Femur (tissue), 1 donor: ENCODE data around the gene ONECUT2.

Experiments used
- DNase-seq: peaks from one replicate; pipeline ENCODE4 v3.0.0-alpha.2; 2017

The ONECUT2 gene

DNA sequence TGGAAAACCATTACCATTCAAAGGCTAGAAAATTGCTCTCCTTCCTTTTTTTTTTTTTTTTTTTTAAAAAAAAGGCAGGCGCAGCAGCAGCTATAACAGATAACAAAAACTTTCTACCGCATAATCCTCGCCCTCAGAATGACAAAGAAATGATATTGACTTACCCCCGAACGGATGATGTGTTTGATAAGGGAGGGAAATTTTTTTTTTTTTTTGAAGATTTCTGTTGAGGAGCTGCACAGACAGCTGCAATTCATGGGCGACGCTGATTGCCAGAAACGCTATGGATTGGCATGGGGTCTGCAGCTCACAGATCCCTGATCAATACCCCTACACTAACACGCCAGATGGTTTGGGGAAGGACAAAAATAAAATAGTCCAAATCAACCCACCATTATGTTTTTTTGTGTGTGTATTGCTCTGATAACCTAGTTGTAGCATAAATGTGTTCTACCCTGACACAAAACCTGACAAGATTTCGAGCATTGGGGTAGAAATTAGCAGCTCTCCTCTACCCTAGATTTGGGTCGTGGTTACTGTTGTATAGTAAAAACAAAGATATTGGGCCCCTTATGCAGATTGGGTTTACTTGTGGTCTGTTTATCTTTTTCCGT is 3.6 kb upstream of the ONECUT2 start:
- DNase-seq = no peak

DNA sequence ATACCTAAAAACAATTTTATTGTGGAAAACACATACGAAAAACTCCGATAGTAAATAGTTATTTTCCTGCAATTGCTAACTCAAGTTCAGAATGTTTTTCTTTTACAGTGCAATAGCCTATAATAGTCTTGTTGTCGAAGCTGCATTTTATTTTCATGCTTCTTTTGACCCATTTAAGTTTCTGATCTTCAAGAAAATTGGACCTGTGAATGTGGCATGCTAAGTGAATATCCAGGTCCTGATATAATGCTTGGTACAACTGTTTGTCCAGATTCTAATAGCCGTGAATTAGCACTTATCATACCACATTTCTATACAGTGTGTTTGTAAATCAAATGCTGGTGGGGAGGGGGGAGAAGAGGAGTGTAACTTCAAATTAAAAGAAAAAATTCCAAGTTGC is 3.0 kb upstream of the ONECUT2 start:
- DNase-seq = no peak

DNA sequence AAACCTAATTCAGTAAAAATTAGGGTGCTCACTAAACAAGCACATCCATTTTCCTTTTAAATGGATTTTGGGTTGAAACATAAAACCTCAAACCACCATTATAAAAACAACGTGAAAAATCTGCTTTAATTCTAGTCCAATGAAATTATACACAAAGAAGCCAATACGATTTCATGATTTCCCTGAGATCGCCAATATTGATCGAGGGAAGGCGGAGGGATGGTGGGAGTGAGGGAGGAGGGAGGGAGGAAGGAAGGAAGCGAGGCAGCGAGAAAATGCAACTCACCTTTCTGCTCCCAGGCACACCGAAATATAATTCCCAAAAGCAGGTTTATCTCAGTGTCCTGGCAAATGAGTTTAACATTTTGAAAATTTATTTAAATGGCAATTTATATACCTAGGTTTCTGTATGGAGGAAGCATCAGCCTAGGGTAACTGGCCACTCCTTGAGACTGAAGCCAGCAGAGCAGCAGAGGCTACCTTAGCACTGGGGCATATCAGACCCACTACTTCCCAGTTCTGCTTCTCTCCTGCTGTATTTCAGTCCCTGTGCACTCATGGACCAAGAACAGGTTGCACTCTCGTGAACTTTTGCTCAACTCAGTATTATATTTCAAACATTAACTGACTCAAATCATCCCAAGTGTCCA is 2.3 kb upstream of the ONECUT2 start:
- no peak for DNase-seq

DNA sequence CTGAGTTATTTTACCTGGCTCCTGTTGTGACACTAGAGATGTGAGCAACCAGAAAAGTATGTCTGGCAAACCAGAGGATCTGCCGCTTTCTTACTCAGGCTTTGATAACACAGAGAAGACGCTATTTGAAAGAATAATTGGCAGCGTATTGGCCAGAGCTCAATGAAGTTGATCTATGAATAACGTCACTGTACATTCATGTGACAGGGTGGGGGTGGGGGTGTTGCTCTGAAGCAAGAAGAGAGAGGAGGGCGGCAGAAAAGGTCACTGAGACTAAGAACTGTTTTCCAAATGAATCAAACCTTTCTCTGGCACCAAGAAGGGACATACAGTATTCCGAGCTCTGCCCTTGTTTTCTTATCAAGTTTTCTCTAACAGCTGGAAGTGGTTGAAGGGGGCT is 1.7 kb upstream of the ONECUT2 start:
- DNase-seq = no peak

DNA sequence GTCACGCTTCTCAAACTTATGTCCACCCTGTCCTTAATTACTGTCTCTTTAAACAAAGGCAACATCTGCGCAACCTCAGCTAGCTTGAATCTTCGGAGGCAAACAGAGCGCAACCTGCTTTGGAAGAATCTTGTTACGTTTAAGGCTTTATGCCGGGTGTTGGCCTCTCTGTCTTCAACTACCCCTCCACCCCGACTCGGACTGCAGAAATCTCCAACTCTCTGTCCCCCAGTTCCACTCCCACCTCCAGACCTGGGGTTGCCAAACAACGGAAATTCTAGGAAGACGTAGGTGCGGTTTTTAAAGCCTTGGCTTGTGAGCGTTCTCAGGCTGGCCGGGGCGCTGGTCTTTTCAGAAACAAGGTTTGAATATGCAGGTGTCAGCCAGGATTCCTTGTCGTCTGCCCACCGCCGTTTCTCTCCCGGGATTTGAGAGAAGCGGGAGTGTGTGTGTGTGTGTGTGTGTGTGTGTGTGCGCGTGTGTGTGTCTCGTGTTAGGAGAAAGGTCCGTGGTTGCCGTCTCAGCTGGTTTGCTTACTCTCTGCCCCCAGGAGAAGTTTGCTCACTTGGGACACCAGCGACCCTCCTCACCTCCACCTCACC is 1.1 kb upstream of the ONECUT2 start:
- no peak for DNase-seq

DNA sequence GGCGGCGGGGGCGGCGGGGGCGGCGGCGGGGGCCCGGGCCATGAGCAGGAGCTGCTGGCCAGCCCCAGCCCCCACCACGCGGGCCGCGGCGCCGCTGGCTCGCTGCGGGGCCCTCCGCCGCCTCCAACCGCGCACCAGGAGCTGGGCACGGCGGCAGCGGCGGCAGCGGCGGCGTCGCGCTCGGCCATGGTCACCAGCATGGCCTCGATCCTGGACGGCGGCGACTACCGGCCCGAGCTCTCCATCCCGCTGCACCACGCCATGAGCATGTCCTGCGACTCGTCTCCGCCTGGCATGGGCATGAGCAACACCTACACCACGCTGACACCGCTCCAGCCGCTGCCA is 644 bp downstream of the ONECUT2 start:
- DNase-seq = no peak

DNA sequence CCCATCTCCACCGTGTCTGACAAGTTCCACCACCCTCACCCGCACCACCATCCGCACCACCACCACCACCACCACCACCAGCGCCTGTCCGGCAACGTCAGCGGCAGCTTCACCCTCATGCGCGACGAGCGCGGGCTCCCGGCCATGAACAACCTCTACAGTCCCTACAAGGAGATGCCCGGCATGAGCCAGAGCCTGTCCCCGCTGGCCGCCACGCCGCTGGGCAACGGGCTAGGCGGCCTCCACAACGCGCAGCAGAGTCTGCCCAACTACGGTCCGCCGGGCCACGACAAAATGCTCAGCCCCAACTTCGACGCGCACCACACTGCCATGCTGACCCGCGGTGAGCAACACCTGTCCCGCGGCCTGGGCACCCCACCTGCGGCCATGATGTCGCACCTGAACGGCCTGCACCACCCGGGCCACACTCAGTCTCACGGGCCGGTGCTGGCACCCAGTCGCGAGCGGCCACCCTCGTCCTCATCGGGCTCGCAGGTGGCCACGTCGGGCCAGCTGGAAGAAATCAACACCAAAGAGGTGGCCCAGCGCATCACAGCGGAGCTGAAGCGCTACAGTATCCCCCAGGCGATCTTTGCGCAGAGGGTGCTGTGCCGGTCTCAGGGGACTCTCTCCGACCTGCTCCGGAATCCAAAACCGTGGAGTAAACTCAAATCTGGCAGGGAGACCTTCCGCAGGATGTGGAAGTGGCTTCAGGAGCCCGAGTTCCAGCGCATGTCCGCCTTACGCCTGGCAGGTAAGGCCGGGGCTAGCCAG is 1.2 kb downstream of the ONECUT2 start:
- no peak for DNase-seq

DNA sequence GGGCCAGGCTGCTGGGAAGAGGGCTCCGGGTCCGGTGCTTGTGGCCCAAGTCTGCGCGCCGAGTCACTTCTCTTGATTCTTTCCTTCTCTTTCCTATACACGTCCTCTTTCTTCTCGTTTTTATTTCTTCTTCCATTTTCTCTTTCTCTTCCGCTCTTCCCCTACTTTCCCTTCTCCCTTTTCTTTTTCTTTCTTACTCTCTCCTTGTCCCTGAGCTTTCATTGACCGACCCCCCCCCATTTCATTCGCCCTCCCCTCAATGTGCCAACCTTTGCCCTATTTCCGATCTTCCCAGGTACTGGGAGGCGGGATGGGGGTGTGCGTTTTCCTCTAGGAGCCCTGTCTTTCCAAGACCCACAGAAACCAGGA is 1.8 kb downstream of the ONECUT2 start:
- DNase-seq = no peak

DNA sequence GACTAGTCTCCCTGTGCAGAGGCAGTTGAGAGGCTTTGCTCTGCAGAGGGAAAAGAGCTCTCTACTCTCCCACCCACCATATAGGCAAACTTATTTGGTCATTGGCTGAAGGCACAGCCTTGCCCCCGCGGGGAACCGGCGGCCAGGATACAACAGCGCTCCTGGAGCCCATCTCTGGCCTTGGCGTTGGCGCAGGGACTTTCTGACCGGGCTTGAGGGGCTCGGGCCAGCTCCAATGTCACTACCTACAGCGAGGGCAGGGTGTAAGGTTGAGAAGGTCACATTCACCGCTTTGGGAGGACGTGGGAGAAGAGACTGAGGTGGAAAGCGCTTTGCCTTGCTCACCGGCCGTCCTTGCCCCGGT is 2.2 kb downstream of the ONECUT2 start:
- no peak for DNase-seq

DNA sequence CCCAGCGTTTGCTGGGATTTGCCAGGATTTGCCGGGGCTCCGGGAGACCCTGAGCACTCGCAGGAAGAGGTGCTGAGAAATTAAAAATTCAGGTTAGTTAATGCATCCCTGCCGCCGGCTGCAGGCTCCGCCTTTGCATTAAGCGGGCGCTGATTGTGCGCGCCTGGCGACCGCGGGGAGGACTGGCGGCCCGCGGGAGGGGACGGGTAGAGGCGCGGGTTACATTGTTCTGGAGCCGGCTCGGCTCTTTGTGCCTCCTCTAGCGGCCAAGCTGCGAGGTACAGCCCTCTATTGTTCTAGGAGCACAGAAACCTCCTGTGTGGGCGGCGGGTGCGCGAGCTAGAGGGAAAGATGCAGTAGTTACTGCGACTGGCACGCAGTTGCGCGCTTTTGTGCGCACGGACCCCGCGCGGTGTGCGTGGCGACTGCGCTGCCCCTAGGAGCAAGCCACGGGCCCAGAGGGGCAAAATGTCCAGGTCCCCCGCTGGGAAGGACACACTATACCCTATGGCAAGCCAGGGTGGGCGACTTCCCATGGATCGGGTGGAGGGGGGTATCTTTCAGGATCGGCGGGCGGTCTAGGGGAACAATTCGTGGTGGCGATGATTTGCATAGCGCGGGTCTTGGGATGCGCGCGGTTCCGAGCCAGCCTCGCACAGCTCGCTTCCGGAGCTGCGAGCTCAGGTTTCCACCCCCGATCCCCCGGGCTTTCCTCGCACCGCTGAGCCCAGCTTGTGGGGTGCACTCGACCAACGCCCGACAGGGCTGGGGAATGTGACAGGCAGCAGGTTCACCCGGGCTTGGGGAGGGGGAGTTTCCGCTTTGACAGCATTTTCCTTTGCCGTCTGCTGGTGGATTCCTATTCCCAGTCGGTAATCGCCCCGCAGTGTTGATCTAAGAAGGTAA is 2.8 kb downstream of the ONECUT2 start:
- DNase-seq = peak; percentile 51

DNA sequence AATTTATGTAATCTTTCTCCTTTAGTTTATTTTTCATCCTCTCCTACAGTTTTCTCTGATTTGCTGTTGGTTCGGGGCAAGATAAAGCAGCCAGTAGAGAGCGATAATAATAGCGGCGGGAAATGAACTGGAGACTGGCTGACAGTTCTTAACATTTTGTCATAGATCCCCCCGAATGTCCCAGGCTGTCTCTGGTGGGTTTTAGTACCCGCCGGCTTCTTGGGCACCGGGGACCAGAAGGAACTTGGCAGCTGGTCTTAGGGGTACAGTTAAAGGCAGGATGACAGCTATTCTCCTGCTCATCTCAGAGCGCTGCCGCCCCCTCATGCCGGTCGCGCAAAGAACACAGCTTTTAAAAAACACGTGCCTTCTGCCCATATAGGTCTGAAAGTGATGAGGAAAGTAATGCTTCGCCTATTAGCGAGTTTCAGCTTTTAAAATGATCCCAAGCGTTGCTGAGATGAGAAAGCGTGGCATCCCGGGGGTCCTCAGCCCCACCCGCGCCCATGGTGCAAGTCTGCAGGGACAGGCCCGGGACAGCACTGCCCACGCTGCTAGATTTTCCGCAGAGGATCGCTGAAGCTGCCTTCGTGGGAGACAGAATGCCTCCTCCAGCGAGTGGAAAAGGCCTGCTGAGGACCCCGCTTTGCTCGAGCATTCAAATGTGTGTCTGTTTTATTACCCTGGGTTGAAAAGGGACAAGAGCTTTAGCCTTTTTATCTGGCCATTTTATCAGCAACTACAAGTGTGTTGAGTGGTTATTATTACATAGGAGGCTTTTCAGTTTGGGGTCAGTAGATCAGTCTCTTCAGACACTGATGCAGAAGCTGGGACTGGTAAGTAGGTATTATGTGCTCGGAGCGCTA is 3.8 kb downstream of the ONECUT2 start:
- DNase-seq = no peak

DNA sequence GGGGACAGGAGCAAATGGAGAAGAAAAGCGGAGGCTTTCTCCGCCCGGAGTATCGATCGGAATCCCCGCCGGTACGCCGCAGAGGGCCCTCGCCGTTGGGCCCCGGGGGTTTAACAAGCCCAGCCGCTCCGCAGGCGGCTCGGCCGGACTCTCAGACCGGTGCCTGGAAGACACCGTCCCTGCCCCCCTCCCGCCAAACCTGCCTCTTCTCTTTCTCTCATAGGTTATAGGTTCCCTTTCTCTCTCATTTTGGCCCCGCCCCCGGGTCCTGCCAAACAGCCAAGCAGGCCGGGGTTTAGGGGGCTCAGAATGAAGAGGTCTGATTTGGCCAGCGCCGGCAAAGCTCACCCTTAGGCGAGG is 4.4 kb downstream of the ONECUT2 start:
- DNase-seq = no peak

DNA sequence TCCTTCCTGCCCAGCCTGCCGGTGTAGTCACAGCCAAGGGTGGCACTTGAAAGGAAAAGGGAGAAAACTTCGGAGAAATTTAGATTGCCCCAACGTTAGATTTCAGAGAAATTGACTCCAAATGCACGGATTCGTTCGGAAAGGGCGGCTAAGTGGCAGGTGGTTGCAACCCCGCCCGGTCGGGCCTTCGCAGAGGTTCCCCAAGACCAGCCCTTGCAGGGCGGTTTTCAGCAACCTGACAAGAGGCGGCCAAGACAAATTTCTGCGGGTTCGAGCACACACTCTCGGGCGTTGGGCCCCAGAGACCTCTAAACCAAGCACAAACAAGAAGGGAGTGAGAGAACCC is 4.8 kb downstream of the ONECUT2 start:
- no peak for DNase-seq

DNA sequence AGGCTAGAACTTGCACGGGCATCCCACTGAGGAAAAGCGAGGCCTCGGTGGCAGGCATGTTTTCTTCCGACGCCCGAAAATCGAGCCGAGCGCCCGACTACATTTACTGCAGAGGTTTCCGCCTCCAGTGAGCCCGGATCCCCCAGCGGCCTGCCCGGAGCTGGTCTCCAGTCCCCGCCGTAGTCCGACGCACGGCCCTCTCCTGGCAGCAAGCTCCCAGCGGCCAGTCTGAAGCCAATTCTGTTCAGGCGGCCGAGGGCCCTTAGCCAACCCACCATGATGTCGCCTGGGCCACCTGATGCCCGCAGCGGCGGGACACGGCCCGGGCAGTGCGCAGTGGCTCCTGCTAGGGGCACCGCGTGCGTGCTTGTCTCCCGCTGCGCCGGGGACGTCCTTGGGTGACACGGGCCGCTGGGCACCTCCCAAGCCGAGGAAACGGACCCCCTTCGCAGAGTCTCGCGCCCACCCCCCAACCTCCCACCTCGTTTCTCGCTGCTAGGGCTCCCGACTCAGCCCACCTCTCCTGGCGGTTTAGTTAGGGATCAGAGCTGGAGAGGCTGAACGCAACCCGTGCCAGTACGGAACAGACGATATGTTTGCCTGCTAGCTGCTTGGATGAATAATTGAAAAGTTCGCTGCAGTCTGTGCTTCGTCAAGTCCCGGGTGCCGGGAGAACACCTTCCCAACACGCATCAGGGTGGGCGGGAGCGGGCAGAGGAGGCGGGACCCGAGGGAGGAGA is 5.3 kb downstream of the ONECUT2 start:
- no peak for DNase-seq

DNA sequence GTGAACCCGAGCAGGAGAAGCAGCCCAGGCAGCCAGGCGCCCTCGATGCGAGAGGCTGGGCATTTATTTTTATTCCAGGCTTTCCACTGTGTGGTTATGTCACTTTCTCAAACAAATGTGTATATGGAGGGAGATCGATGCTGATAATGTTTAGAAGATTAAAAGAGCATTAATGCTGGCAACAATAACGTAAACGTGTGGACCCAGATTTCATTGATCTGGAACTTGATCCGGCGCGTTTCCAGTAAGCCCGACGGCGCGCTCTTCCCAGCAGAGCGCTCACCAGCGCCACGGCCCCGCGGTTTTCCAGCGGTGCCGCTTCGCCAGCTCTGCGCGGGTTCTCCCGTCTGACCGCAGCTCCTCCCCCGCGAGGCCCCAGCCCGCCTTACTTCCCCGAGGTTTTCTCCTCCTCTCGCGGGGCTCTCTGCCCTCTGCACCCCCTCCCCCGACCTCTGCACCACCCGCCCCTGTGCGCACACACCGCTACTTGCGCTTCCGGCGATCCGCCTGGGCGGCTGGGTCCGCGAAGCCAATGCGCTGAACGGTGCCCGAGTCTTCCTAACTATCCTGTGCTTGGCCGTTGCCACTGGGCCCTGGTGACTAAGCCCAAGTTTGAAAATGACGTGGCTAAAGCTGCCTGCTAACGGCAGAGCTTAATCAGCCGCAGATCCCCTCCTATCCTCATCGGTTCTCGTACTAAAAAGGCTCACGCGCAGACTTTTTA is 6.1 kb downstream of the ONECUT2 start:
- DNase-seq = no peak

DNA sequence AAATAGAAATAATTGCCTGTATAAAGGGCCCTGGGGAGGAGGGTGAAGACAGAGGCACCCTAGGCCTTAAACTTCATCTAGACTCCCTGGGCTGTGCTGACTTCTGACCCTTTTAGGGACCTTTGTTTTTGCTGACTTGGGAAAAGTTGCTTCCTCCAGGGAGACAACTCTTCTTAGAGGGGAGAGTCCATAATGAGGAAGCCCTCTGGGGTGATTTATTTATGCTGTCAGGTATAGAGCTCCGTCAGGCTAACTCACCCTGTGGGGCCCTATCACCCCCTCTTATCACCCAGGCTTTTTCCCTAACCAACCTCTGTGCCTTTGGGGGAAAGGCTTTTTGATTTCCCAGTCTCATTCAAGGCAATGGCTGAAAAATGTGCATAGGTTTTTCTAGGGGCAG is 8.1 kb downstream of the ONECUT2 start:
- DNase-seq = no peak

DNA sequence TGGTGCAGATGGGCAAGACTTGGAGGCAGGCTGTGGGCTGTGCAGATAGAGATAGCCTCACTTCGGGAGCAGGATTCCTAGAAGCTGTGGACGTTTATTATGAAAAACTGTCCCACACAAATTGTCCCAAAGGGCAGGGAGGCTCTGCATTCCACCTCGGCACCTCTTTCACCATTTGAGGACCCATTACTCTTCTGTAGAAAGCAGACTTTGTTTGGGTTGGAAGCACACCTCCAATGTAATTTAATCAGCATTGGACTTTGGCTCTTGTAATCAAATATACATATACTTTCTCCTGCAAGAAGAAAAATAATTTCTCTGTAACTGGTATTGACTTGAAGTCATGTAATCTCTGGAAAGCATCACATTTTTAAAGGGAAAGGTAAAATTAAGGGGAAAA is 8.5 kb downstream of the ONECUT2 start:
- no peak for DNase-seq

DNA sequence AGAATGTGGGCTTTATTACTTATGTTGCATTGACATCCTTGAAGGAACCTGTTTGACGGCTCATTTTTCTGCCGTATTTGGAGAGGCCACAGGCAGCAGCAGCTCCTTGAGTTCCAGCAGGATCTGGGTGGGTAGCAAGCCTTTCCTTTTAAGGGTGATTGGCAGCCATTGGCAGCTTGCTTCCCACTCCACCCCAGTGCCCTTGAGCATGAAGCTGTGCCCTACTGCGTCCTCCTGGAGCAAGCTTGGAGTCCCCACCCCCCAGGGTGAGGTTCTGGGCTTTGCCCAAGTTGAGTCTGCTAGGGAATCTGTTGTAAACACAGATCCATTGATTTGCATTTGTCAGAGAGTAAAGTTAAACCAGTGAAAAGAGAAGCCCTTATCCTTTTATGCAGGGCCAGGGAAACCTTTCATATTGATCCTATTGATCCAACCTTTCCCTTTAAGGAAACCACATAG is 9.2 kb downstream of the ONECUT2 start:
- DNase-seq = no peak

DNA sequence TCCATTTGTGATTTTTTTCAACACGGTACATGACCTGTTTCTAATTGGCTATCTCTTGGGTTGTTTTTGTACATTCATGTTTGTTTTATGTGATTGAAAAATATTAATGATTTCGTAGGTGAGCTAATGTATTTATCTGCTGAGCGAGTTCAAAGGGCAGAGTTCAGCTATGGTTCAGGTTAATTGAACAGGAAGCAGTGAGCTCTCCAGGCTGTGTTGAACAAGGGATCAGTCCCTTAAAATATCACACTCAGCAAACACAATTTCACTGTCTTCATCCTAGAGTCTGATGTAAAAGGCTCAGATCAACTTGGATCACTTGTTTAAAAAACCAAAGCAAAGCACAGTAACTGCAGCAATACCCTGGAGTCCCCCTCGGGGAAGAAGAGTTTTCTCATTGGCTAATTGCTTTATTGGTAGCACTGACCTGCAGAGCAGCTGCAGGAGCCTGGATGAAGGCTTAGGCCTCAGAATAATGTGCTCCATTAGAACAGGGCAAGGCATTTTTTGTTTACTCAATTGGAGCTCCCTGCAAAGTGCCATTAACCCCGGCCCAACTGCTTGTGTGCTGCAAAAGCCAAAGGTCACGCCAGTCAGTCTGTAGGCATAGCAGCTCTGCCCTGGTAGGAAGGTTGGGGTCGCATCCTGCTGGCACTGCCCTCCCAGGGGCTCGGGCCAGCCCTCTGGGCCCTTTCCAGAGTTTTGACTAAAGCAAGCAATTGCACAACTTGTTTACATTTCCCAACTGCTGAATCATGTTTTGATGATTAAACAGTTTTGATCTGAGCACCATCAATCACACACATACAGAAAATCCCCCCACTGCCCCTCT is 10.5 kb downstream of the ONECUT2 start:
- DNase-seq = no peak

DNA sequence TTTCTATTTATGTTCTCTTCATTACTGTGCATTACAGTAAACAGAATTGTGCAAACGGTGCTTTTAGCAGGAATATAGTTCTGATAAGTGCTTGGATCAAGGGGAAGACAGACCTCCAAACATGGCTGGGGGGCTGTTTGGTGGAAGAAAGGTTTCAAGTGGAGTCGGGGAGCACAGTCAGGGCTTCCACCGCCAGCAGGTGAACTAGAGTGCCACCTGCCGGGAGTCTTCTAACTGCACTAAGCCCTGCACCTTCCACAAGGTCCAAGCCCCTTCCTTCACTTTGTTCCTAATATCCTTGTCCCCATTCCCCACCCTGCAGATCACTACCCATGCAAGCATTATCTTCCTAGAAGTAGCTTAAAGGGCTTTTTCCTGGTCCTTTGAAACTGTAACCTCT is 11.1 kb downstream of the ONECUT2 start:
- DNase-seq = no peak
